CD4-positive, alpha-beta T cell treated with Interleukin-2 at 100 ng/mL for 4 hours (primary cell): ENCODE results near the gene HS3ST3A1.
"Not testable (repeated sequence)": the region's sequence is repeated elsewhere in the genome, so short reads cannot be mapped to it uniquely, and the experiment has no call there.

Experiments used
- DNase-seq: peaks from one replicate; pipeline ENCODE4 v3.0.0-alpha.2; 2020; ENCODE audit warnings: low spot score

The HS3ST3A1 gene

DNA sequence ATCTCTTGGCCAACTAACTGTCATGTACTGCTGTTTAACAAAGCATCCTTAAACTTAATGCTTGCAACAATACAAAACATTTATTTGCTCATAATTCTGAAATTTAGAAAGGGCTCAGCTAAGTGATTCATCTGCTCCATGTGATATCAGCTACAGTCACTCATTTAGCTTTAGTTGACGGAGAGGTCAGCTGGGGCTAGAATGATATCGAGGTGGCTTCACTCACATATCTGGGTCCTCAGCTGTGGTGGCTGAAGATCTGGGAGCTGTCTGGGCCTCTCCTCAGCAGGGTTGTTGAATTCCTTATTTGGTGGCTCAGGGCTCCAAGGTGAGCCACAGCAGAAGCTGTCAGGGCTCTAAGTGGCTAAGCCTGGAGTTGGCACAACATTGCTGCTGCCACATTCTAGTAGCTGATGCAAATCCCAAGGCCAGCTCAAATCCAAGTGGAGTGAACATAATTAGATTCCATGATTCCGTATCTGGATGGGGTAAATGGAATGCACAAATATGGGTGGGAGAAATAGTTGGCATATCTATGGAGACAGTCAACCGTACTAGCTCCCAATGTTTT is 62.8 kb downstream of the HS3ST3A1 start:
- no peak for DNase-seq

DNA sequence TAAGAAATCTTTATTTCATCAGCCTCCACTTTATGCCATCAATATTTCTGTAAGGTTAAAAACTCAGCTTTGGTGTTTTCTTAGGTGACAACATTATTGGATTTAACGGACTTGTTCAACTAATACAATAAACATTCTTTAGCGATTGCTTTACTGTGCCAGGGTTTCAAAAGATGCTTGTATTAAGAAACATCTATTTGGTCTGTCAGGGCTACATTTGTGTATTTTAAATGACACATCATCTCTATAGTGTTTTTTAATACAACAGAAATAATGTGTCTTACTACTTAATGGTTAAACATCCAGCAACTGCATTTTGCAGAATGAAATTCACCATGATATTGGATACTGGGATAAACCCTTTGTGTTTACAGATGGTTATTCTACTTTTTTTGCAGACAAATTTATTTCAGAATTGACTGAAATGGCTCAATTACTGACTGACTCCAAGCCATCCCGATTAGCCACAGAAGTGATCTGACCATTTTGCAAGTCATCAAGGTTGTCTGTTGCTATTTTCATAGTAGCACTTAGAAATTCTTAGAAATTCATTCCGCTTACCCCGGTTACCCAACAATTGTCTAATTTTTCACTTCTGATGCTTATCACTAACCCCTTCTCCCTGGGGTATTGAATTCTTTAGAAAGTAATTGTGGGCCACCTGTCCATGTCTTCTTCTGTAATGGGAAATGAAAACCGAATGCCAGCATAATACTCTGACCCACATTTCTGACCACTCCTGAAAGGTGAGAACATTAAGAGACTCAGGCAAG is 63.7 kb downstream of the HS3ST3A1 start:
- no peak for DNase-seq

DNA sequence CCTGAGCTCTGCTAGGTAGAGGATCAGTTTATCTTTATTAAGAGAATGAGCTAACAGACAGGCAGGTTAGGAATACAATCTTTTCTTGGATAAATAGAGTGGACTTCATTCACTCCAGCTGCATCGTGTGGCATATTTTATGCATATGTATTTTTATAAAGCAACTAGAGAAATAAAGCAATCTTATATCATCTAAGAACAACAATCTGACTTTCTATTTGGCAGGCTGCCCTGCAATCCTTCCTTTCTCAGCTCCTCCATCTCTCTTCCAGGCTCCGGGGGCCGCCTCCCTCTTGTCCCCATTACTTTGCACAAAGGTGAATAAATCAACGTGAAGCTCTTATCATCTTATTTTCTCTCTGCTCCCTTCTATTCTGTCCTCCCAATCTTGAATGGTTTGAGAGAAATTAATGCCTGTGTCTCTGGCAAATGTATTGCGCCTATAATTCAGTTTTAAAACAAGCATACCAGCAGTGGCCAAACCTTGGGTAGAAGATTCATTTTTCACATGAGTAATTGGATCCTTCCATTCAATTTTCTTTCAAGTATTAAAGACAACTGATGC is 64.5 kb downstream of the HS3ST3A1 start:
- DNase-seq = no peak

DNA sequence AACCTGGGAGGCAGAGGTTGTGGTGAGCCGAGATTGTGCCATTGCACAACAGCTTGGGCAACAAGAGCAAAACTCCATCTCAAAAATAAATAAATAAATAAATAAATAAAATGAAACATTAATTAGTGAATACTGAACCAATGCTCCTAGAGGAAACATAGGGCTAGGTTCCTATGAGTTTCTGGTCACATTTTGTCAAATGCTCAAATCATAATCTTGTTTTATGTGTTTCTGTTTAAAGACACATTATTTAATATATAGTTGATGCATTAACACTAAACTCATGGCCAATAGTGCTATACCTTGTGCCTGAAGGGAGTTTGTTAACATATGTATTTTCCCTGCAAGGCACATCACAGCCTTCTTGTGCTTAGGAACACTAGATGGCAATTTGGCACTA is 66.8 kb downstream of the HS3ST3A1 start:
- DNase-seq = no peak

DNA sequence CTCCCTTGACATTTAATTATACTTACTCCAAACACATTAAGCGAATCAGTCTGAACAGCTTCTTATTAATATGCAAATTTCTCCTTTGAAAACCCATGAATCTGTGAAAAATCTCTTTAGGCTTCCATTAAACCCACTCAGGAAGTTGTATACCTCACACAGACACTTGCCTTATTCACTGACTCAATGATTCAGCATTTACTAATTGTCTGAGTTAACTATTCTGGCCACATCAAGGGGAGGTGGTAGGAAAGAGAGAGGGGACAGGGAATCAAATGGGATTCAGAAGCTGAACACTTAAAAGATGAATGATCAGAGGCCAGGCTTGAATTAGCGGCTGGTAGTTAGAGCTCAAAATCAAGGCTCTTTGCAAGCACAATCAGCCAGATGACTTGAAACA is 70.0 kb downstream of the HS3ST3A1 start:
- DNase-seq = no peak

DNA sequence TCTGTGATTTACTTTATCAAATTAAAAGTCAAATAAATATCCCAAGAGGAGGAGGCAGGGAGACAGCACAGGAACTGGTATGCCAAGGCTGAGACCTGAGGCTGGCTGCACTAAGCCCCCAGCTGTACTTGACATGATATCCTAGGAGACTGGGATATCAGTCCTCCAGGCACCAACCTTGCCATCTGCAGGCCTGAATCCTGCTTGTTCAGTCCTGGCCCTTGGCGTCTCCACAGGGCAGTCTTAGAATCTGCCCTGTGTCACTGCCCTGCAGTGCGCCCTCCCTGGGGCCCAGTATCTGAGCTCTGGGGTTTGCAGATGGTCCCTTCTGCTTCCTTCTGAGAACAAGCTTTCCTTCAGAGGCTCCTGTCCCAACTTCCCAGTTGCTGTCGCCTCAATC is 75.9 kb downstream of the HS3ST3A1 start:
- DNase-seq = no peak

DNA sequence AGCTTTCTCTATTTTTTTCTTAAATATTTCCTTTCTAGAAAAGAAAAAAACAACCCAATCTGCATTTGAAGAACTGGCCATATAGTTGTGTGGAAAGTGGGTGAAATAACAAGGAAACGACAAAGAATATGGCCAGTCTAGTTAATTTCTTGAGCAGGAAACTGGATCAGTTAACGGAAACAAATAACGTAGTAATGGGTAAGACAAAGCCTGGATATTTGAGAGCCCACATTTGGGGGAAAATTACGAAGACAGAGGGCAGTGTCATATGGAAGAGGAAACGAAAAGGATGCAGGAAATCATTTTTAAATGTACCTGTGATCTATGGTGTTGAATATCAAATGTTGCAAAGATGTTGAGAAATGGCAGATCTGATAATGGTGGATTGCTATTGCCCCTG is 78.6 kb downstream of the HS3ST3A1 start:
- DNase-seq = no peak

DNA sequence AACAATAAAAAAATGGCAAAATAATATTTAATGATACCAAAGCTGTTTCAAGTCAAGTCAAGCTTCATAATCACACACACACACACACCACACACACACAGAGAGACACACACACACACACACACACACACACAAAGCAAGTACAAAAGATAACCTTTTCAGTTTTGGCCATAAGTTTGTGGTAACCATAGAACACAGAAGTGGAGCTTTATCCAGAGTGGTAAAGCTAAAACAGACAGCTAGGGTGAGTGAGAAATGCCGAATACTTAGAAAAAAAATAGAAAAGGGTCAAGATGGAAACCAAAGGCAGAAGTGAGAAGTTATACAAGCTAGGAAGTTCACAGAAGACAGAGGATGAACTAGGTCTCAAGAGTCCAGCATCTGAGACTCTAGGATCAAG is 79.0 kb downstream of the HS3ST3A1 start:
- DNase-seq = no peak

DNA sequence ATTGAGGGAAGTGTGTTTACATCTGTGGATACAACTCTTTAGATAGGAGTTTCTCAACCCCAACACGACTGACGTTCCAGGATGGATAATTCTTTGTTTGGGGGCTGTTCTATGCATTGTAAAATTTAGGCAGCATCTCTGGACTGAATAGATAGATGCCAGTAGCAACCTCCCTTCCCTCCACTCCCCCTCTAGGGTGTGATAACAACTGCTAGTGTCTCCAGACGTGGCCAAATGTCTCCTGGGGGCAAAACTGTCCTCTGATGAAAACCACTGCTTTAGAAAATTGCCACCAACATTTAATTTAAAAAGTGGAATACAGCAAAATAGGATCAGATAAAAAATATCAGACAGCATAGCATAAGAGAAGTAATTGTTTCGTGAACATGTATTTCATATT is 79.9 kb downstream of the HS3ST3A1 start:
- DNase-seq = no peak

DNA sequence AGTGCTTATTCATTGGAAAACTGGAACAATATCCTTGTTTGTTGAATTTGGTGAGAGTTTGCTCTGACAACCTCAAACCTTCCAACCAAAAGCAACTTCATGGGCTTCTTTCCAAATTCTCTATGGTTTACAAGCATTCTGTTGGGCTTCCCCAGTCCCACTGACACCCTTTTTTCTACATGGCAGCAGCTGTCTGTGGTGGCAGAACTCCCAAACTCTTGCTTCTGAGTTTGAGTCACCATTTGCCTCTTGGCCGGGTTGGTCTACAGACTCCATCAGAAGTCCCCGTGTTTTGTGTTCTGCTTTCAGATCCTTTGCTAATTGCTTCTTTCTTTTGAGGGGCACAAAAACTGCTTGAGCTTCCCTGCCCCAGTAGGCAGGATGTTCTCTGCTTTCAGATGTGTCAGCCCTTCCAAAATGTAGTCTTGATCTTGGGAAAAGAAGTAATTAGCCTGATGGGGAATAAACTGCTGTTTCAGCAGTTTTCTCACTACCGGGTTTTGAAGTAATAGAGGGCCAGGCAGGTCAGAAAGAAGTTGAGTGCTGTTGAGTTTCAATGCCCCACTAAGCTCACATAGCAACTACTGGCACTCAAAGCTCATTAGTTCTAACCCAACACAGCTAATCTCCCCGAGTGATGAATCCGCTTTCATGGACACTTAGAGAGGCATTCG is 80.7 kb downstream of the HS3ST3A1 start:
- no peak for DNase-seq

DNA sequence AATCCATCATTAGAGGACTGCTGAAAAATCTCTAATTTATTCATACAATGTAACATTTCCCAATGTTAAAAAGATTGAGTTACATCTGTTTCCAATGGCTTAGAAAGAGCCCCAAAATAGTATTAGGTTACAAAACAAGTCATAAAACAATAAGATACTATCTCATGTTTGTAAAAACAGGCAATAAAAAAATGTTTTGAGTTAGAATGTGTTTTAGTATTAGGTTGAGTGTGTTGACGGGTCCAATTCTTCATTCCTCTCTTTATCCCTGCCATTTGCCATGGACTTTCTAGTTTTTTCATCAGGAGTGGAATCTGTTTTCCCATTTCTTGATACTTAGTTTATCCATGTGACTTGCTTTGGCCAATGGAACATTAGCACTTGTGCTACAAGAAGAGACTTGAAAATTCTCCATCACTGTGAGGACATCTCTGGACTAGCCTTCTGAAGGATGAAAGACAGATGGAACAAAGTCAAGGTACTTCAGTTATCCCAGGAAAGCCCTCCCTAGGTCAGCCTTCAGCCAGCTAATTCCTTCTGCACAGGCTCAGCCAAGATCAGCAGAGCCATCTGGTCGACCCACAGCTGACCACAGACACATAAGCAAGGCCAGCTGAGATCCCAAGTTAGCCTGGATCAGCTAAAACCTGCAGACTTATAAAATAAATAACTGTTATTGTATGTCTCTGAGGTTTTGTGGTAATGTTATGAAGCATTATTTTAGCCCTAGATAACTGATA is 83.3 kb downstream of the HS3ST3A1 start:
- no peak for DNase-seq

DNA sequence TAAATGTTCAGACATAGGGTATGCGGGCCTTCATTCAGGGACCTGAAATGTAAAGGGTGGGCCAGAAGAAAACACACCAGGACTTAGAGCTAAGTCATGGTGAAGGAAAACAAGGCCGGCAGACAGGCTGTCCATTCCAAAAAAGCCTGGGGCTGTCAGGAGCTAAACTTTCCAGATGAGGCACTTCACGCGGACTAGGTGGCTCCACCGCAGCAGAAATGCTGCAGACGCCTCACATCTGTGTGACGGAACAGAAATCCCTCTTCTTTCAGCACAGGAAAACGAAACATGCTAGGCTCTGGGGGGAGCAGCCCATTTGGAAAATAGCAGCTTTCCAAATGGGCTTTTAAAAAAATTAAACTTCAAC is 88.7 kb downstream of the HS3ST3A1 start:
- no peak for DNase-seq

DNA sequence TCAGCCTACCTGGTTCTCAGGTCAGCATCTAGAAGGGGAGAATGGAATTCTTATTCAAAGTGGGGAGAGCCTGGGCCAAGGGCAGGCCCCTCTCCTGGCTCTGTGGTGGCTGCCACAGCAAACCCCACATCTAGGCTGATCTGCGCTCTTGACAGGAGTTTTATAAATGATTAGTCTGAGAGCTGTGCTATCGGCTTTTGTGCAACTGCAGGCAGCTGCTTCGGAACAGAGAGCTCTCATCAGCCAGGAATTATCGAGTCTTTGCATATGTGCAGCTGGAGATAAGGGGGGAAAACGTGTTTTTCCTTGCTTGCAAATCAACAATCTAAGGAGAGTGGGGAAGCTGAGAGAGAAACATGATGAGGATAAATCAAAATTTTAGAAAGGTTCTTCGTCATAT is 91.7 kb downstream of the HS3ST3A1 start:
- DNase-seq = no peak

DNA sequence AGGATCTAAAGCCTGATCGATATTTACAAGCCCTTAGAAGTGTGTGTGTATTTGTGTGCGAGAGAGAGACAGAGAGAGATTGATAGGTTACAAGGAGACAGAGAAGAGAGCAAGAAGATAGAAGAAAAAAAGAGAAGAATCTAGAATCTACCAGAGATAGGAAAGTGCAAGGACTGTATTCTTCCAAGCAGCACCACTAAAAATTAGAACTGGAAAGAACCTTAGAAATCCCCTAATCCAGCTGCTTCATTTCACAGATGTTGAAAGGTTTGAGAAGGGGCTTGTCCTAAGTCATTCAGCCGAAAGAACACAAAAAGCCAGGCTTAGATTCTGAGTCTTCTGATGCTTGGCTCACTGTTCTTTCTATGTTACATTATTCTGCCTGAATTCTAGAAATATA is 92.2 kb downstream of the HS3ST3A1 start:
- no peak for DNase-seq

DNA sequence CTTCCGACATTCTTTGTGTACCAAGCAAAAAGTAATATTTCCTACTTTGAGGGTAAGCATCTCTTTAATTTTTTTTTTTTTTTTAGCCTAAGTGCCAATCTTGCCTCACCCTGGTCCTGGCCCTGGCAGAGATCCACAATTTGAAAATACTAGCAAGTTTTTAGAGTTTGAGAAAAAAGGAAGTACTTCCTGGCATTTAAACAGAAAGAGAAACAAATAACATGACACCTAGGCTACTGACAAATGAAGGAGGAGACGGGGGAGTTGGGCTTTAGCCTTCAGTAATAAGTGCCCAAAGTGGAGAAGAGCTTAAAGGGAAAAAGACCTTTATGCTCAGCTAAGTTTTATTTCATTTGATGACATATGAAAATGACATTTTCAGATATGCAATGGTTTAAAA is 92.8 kb downstream of the HS3ST3A1 start:
- DNase-seq = no peak

DNA sequence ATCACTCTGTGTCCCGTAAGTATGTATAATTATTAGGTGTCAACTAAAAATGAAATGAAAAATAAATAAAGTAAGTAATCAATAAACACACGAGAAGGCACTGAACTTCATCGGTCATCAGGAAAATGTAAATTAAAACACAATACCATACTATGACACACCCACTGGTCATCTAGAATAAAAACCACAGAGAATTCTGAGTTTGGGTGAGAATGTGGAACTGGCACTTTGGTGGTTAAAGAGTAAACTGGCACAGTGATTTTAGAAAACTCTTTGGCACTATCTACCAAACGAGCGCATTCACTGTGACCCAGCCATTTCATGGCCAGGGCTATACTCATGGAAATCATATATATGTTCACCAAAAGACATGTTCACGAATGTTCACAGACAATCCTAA is 98.2 kb downstream of the HS3ST3A1 start:
- DNase-seq = no peak

DNA sequence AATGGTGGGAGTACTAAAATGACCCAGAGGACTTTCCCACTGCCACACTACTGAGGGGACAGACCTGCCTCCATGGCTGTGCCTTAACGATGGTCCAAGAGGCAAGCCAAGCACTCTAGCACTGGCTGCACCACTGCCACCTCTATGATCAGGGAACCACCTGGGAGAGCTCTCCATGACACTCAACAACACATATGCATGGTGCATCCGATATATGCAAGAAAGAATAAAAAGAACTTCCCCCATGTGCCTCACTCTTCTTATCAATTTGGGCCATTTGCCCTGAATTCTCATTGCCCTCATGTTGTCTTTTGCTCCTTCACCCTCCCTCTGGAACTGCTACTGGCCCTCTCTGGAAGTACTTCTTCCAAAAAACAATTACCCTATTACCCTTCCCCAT is 99.5 kb downstream of the HS3ST3A1 start:
- DNase-seq = no peak

DNA sequence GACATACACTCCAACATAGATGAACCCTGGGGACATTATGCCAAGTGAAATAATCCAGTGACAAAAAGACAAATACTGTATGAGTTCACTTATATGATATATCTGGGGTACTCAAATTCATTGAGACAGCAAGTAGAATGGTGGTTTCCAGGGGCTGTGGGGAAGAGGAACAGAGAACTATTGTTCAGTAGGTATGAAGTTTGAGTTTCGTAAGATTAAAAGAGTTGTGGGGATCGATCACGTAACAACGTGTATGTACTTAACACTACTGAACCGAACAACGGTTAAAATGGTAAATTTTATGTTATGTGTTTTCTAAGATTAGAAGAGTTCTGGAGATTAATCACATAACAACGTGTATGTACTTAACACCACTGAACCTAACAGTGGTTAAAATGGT is 100.8 kb downstream of the HS3ST3A1 start:
- DNase-seq = no peak

DNA sequence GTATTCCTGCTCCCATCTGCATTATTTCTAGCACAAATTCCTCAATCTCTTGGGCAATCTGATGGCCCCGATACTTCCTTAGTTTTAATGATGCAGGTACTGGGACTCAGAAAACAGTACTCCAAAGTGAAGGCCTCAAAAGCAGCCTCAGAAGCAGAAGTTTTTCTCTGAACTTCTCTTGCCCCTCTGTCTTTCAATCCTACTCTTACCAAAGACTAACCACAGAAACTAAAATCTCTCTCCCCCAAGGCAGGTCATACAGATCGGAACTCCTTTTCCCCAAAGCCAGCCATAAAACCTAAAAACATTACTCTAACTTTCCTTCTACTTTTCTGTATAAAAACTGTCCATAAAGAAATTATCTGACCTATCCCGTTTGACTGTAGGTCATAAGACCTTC is 103.5 kb downstream of the HS3ST3A1 start:
- DNase-seq = no peak

DNA sequence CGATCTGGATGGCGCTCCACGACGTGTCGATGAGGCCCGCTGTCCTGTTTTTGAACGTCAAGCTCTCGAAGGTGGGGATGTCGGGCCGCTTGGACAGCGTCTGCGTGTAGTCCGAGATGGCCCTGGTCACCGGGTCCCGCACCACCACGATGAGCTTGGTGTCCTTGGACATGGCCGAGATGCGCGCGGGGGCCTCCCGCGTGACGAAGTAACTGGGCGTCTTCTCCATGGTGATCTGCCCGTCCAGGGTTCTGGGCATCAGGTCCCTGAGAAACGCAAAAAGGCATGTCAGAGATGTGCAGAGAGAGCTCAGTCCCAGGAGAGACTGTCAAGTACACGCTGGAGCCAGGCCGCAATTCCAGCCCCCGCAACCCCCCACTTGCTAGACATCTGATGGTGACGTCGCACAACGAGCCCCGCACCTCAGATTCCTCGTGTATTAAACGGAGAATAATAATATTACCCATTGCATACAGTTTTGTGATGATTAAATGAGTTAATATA is 105.1 kb downstream of the HS3ST3A1 start:
- not testable (repeated sequence) for DNase-seq

DNA sequence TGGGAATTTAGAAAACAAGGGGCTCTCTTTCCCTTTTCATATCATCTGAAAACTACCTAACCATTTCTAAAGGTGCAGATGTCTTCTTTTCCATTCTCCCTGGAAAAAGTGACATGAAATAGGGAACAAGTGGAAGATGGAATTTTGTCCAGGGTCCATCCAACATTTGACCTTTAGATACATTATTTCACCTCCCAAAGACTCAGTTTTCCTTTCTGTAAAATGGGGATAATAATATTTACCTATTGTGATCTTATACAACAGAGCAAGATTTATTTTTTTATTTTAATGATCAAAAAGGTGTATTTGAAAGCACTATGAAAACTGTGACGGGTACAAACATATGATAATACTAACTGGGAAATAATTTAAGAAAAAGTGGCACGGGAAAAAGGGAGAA is 106.3 kb downstream of the HS3ST3A1 start:
- no peak for DNase-seq

DNA sequence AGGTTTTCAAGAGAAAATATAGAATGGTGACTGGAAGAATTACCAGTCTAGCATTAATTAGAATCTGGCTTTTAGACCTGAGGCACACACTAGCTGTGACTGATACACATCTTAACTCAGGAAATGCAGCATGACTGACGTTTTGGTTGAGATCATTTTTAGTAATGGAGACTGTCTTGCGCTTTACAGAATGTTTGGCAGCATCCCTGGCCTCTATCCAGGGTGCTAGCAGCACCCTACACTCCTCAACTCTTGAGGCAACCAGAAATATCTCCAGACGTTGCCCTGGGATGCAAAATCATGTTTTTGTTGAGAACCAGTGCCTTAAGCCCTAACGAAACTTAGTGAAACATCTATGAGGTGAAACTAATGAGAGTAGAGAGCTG is 109.0 kb downstream of the HS3ST3A1 start:
- DNase-seq = no peak
